Measurements from ENCODE around the gene C6orf132. TPM values are rescaled to one million over a fixed set of nuclear protein-coding genes. Genes with fewer than 3 reads are reported as not detected.
A peak's percentile ranks its signal among the peaks of the same experiment; 100 is the strongest.

The C6orf132 gene
- total RNA-seq, 1 experiment from 2014 or later, result not detected

GRCh38 chr6:42075159-42075838, 67.1 kb downstream of the C6orf132 start:
- DNase-seq (ENCODE audit: low read depth), result peak; percentile 62

- no peak for DNase-seq (ENCODE audit: low read depth)
Measured at GRCh38 chr6:42073287-42073686, 69.1 kb downstream of the C6orf132 start.

- no peak for DNase-seq (ENCODE audit: low read depth)
Measured at GRCh38 chr6:42071881-42072583, 70.4 kb downstream of the C6orf132 start.

- no peak for DNase-seq (ENCODE audit: low read depth)
Measured at GRCh38 chr6:42068872-42069522, 73.4 kb downstream of the C6orf132 start.

DNA sequence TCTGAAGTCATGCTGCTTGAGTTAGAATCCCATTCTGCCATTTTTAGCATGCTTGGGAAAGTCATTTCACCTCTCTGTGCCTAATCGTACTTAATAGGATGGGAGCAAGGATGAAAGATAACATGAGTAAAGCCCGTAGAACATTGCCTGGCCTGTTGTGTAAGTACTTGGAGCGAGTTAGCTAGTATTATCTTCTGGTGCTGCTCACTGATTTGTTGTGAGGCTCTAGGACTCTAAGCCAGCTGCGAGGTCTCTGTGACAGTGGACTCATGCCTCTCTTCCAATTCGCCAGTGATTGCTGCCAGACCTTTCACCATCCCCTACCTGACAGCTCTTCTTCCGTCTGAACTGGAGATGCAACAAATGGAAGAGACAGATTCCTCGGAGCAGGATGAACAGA, 74.2 kb downstream of the C6orf132 start:
- no peak for DNase-seq (ENCODE audit: low read depth)

DNA sequence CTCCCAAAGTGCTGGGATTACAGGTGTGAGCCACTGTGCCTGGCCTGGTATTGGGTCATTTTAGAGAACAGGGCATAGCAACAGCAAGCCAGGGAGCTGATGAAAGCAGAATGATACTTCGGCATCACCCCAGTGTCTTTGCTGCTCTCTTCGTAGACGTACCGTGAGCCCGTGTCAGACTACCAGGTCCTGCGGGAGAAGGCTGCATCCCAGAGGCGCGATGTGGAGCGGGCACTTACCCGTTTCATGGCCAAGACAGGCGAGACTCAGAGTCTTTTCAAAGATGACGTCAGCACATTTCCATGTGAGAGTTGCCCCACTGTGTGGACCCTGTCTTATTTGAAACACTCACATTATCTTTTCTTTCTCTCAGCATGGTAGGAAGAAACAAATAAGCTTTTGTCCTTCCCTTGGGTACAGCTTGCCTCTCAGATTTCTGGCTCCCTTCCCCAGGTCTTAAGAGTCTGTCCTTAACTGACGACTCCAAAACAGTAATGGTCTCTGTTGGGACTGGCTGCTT, 76.2 kb downstream of the C6orf132 start:
- DNase-seq (ENCODE audit: low read depth), result no peak

DNA sequence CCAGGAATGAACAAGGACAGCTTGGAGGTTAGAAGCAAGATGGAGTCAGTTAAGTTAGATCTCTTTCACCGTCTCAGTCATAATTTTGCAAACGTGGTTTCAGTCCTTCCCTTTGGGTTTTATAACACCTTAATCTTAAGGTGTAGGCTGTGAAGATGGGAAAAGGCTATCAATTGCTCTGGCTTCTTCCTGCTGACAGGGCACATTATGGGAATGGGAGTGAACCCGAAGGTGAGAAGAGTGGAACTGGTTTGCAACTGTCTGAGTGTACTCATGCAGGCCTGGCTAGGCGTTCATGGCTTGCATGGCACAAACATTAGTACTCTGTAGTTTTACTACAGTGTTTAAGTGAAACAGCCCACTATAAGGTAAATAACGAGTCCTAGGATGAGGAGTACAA, 82.7 kb downstream of the C6orf132 start:
- DNase-seq (ENCODE audit: low read depth), result no peak

DNA sequence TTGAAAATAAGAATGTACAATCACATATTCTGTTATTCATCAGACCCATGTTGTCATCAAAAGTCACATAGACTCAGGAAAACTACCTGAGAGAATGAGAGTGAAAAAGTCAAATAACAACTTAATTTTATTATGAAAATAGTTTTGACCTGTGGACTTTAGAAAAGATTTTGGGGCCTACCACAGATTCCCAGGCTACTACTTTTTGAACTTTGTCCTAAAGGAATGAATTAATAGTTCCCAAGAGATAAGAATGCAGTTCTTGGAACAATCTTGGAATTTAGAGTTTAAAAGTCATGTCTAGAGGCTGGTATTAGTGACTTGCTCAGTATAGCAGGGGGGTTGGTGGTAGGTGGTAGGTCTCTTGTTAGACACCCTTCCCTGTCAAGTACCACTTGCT, 88.8 kb downstream of the C6orf132 start:
- DNase-seq (ENCODE audit: low read depth), result no peak

DNA sequence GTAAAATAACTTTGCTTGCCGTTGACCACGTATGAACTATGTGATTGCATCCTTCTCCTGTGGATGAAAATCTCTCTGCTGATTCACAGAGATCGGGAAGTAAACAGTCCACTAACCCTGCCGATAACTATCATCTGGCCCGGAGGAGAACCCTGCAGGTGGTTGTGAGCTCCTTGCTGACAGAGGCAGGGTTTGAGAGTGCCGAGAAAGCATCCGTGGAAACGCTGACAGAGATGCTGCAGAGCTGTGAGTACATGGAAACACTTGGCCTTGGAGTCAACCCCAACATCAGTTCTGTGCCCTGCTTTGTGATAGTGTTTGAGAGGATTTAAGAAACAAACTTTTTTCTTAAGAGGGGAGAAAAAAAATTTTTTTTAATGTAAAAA, 91.2 kb downstream of the C6orf132 start:
- no peak for DNase-seq (ENCODE audit: low read depth)

Other genes with a start within 250 kb of the C6orf132 start
- gene USP49, start 247.2 kb downstream of the C6orf132 start, total RNA-seq (2014; rRNA removed; shearing (Covaris generic)), result 0.60 and 1.3 TPM in 2 replicates
- 22.7 and 24.2 TPM in 2 replicates for gene MED20, start 221.5 kb downstream of the C6orf132 start, total RNA-seq (2014; rRNA removed; shearing (Covaris generic))
- gene BYSL, start 221.1 kb downstream of the C6orf132 start, total RNA-seq (2014; rRNA removed; shearing (Covaris generic)), result 17.6 and 22.3 TPM in 2 replicates
- 36.5 and 47.7 TPM in 2 replicates for gene CCND3, start 200.8 kb downstream of the C6orf132 start, total RNA-seq (2014; rRNA removed; shearing (Covaris generic))
- 22.6 and 29.1 TPM in 2 replicates for gene TAF8, start 92.1 kb downstream of the C6orf132 start, total RNA-seq (2014; rRNA removed; shearing (Covaris generic))
- not detected in 2 replicates for gene GUCA1A, start 30.7 kb upstream of the C6orf132 start, total RNA-seq (2014; rRNA removed; shearing (Covaris generic))
- gene GUCA1B, start 52.3 kb upstream of the C6orf132 start, total RNA-seq (2014; rRNA removed; shearing (Covaris generic)), result 0.39 TPM in 1 of 2 replicates, not detected in the other
- gene MRPS10, start 75.2 kb upstream of the C6orf132 start, total RNA-seq (2014; rRNA removed; shearing (Covaris generic)), result 65.0 and 72.9 TPM in 2 replicates

Data from RPMI7951 (cell line).